Memory B cell (primary cell): Measurements from ENCODE around the gene SLC17A5.
"Not testable (repeated sequence)": the region's sequence is repeated elsewhere in the genome, so short reads cannot be mapped to it uniquely, and the experiment has no call there.

Experiments used
- ATAC-seq: fragments of 150-1000 bp; cut with Tn5 transposase; 2 replicates; pipeline ENCODE4 v1.10.0; 2021; ENCODE audit warnings: low read depth, mild to moderate bottlenecking, moderate library complexity
- DNase-seq, 2 donors: peaks; one replicate each; pipeline ENCODE4 v3.0.0; 2022; ENCODE audit warnings: low spot score in 2 of 2
- H3K27ac Mint-ChIP-seq: one replicate; pipeline ENCODE4 v1.8.0; 2022; ENCODE audit warnings: mild to moderate bottlenecking, moderate library complexity, mixed read lengths
- H3K27me3 Mint-ChIP-seq: one replicate; pipeline ENCODE4 v1.8.0; 2022; ENCODE audit warnings: mixed read lengths
- H3K36me3 Mint-ChIP-seq: one replicate; pipeline ENCODE4 v1.8.0; 2022; ENCODE audit warnings: mild to moderate bottlenecking, mixed read lengths
- H3K4me1 Mint-ChIP-seq: one replicate; pipeline ENCODE4 v1.8.0; 2022; ENCODE audit warnings: mixed read lengths
- H3K4me3 Mint-ChIP-seq: one replicate; pipeline ENCODE4 v1.8.0; 2022; ENCODE audit warnings: mild to moderate bottlenecking, moderate library complexity, mixed read lengths
- H3K9me3 Mint-ChIP-seq: one replicate; pipeline ENCODE4 v1.8.0; 2022; ENCODE audit warnings: mixed read lengths

SLC17A5 gene

DNA sequence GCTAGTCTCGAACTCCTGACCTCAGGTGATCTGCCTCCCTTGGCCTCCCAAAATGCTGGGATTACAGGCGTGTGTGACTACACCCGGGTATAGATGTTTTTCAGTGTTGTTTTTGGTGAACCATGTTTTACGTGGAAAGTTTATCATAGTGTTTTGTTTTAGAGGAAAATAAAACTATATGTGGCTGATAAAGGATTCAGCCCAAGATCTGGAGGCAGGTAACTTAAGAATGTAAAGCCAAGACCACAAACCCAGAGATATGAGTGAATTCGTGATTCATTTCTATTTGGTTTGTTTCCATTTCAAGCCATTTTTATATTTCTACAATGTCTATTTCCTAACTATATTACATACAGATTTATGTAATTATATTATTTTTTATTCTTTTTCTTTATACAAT, 26.1 kb upstream of the SLC17A5 start:
- not testable (repeated sequence) for H3K27ac Mint-ChIP-seq, H3K27me3 Mint-ChIP-seq

DNA sequence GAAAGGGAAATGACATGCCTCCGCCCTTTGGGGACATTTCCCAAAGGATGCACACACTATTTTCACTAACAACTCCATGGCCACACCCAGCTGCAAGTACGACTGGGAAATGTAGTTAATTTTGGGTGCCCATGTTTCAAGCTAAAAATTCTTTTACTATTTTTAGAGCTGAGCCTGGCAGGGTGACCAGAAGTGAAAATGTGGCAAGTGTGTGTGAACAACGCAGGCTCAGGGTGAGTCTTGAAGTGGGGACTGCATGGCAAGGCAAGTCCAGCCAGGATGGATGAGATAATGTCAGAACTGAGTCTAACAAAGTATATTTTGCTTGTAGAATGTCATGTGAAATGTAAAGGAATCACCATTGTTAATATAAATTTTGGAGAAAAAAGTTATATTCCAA, 25.2 kb upstream of the SLC17A5 start:
- Mint-ChIP-seq H3K4me3 (no peak overlapping the region), H3K36me3 (peaks cover 4% of the 10 kb centered on the region), H3K27me3 (peaks cover 9% of the 10 kb centered on the region), H3K4me1 (peaks cover 3% of the 10 kb centered on the region), H3K27ac (no peak overlapping the region), H3K9me3 (peaks cover 7% of the 10 kb centered on the region)
- no peak for ATAC-seq
- no peak for DNase-seq

More for the DNA sequence above, 26.1 kb upstream of the SLC17A5 start:
- not testable (repeated sequence) for H3K4me1 Mint-ChIP-seq, H3K4me3 Mint-ChIP-seq, H3K9me3 Mint-ChIP-seq, ATAC-seq, DNase-seq, H3K36me3 Mint-ChIP-seq

DNA sequence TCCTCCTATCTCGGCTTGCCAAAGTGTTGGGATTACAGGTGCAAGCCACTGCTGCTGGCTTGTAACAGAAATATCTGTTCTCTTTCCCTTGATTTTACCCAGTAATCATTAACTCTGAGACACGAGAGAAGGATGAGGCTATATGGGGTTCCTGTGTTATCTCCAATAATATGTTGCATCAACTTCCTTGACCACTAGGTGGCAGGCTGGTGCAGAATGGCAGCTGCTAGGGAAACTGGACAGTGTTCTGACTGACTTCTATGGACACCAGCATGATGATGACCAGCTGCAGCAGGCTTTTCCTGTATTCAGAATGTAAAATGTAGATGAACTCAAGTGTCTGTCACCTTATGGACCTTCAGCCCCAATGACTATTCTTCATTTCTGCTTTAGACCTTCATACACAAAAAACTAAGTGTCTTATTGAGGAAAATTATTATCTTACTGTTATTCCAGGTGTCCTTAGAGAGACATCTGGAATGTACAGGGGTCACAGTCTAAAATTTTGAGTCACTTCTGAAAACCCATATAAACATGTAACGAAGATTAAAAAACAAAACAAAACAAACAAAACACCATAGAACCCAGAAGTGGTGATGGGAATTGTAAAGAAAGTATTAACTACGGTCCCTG, 21.8 kb upstream of the SLC17A5 start:
- peaks cover 2% of the 10 kb centered on the region for H3K27me3 Mint-ChIP-seq
- H3K4me1 Mint-ChIP-seq, result peaks cover 3% of the 10 kb centered on the region
- no peaks in the 10 kb centered on the region for H3K36me3 Mint-ChIP-seq
- H3K4me3 Mint-ChIP-seq, result no peak overlapping the region
- ATAC-seq (peak; percentile 76), DNase-seq (peak; percentile 66 to 68)
- H3K9me3 Mint-ChIP-seq, result no peaks in the 10 kb centered on the region
- H3K27ac Mint-ChIP-seq, result no peak overlapping the region

DNA sequence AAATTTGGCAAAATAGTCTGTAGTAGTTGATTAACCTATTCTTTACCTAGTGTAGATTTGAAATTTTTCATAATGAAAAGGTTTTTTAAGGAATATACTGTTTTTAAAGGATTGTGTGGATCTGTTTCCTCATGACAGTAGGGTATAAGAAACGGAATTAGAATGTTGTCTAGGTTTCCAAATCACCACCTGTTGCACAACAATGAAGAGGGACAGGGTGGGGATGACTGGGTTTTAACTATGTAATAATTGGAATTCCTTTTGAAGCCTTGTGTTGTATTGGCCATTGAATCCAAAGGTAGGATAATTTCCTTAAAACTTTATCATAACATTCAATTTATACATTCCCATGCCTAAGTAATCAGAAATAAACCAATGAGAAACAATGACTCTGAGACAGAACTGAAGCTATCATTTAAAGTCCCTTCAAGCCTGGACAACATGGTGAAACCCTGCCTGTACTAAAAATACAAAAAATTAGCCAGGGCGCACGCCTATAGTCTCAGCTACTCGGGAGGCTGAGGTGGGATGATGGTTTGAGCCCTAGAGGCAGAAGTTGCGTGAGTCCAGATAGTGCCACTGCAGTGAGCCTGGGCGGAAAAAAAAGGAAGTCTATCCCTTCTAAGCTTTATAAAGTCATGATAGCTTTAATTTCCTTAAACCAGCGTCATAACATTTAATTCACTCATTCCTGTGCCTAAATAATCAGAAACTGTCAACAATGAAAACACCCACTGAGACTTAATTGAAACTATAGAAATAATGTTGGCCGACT, 18.3 kb upstream of the SLC17A5 start:
- Mint-ChIP-seq H3K4me3 (no peak overlapping the region), H3K27me3 (peaks cover 4% of the 10 kb centered on the region), H3K4me1 (peaks cover 3% of the 10 kb centered on the region), H3K27ac (no peak overlapping the region), H3K9me3 (no peaks in the 10 kb centered on the region), H3K36me3 (no peaks in the 10 kb centered on the region)
- DNase-seq, result no peak
- no peak for ATAC-seq

DNA sequence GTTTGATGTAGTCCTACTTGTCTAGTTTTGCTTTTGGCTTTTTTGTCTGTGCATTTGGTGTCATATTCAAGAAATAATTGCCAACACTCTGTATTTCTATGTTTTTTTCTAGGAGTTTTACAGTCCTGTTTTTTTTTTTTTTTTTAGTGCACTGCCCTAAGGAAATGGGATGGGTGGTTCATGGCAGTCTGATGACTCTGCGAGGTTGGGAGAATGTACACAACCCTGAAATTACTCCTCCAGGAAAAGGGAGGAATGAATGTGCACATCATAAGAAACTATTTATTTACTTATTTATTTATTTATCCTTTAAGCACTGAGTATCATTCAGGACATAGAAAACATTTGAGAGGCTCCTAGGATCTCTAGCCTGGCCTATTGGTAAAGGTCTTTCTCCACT, 15.2 kb upstream of the SLC17A5 start:
- Mint-ChIP-seq H3K4me3 (no peak overlapping the region), H3K27ac (no peak overlapping the region), H3K9me3 (no peaks in the 10 kb centered on the region), H3K27me3 (peaks cover 7% of the 10 kb centered on the region), H3K36me3 (no peaks in the 10 kb centered on the region), H3K4me1 (no peaks in the 10 kb centered on the region)
- no peak for ATAC-seq
- DNase-seq, result no peak

DNA sequence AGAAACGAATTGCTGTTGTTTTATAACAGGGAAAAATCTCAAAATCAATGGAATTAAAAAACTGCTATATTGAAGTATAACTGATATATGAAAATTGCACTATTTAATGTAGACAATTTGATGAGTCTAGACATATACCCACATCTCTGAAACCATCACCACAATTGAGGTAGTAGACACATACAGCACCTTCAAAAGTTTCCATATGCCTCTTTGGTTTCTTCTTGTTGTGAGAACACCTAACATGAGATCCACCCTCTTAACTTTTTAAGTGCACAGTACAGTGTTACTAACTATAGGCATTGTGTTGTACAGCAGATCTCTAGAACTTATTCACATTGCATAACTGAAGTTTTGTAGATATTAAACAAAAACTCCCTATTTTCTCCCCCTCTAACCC, 14.0 kb upstream of the SLC17A5 start:
- Mint-ChIP-seq H3K4me3 (no peak overlapping the region), H3K27me3 (peaks cover 10% of the 10 kb centered on the region), H3K4me1 (no peaks in the 10 kb centered on the region), H3K27ac (no peak overlapping the region), H3K36me3 (no peaks in the 10 kb centered on the region), H3K9me3 (no peaks in the 10 kb centered on the region)
- ATAC-seq (no peak), DNase-seq (no peak)

DNA sequence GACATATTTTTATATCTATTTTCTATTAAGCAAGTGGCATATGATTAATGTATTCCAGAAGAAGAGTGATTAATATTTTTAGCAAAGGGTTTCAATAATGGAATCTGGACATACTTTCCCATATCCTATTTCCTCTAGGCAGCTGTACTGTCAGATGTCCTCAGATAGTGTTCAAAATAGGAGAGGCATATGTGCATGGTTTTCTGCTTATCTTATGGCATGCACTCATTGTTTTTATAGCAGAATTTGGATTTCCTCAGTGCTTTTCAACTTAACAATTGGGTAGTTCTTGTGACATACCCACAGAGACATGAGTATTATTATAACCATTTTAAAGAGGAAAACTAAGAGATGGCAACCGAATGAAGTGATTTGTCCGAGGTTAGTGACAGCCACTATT, 12.6 kb upstream of the SLC17A5 start:
- H3K27me3 Mint-ChIP-seq, result peaks cover 10% of the 10 kb centered on the region
- no peak for ATAC-seq

DNA sequence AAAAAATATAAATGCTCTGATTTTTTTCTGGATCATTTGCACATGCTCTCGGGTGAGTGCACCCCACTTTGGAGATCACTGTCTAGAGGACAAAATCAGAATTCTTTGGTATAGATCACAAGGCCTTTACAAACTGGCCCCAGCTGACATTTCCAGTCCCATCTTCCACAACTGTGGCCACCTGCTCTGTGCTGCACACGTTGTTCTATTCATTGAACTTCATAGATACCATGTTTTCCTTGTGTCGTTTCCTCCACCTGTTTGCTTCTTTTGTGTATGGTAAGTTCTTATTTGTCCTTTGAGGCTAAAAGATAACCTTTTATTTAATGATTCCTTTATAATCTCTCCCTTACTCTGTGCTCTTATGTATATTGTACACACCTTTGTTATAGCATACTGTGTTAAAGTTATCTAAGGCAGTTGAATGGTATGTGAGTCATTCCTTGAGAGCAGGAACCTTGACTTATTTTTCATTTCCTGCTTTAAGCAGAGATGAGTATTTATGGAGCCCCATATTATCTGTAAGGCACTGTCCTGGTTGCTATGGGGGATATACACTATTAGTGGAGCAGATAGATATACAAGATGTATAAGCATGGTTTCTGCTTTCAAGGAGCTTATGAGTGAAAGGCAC, 12.0 kb upstream of the SLC17A5 start:
- ATAC-seq (no peak), DNase-seq (no peak)
- Mint-ChIP-seq H3K36me3 (no peaks in the 10 kb centered on the region), H3K4me1 (no peaks in the 10 kb centered on the region), H3K27me3 (peaks cover 10% of the 10 kb centered on the region), H3K4me3 (no peak overlapping the region), H3K9me3 (no peaks in the 10 kb centered on the region), H3K27ac (no peak overlapping the region)

More for the DNA sequence above, 12.6 kb upstream of the SLC17A5 start:
- no peaks in the 10 kb centered on the region for H3K9me3 Mint-ChIP-seq
- H3K4me3 Mint-ChIP-seq, result no peak overlapping the region
- DNase-seq, result no peak
- no peak overlapping the region for H3K27ac Mint-ChIP-seq
- H3K4me1 Mint-ChIP-seq, result no peaks in the 10 kb centered on the region
- no peaks in the 10 kb centered on the region for H3K36me3 Mint-ChIP-seq

DNA sequence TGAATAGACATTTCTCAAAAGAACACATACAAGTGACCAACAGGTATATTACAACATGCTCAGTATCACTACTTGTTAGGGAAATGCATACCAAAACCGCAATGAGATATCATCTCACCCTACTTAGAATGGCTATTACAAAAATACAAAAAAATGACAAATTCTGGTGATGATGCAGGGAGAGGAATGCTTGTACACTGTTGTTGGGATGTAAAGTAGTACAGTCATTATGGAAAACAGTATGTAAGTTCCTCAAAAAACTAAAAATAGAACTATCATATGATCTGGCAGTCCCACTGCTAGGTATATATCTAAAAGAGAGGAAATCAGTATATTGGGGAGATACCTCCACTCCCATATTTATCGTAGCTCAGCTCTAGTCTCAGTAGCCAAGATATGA, 10.9 kb upstream of the SLC17A5 start:
- H3K27me3 Mint-ChIP-seq, result peaks cover 7% of the 10 kb centered on the region
- no peaks in the 10 kb centered on the region for H3K36me3 Mint-ChIP-seq
- ATAC-seq (no peak), DNase-seq (no peak)
- H3K4me1 Mint-ChIP-seq, result no peaks in the 10 kb centered on the region
- H3K9me3 Mint-ChIP-seq, result no peaks in the 10 kb centered on the region
- no peak overlapping the region for H3K27ac Mint-ChIP-seq
- no peak overlapping the region for H3K4me3 Mint-ChIP-seq

DNA sequence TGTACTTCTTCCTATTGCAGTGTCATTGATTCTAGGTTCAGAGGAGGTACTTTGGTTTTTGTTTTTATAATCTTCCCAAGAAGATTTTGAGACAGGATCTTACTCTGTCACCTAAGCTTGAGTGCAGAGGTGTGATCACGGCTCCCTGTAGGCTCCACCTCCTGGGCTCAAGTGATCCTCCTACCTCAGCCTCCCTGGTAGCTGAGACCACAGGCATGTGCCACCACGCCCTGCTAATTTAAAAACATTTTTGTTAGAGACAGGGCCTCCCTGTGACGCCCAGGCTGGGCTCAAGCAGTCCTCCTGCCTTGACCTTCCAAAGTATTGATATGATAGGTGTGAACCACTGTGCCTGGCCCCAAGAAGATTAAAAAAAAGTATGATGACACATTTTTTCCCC, 3.4 kb upstream of the SLC17A5 start:
- ATAC-seq (no peak), DNase-seq (no peak)
- Mint-ChIP-seq H3K27ac (no peak overlapping the region), H3K4me3 (no peak overlapping the region), H3K9me3 (no peaks in the 10 kb centered on the region), H3K27me3 (no peaks in the 10 kb centered on the region), H3K4me1 (peaks cover 13% of the 10 kb centered on the region), H3K36me3 (no peaks in the 10 kb centered on the region)

DNA sequence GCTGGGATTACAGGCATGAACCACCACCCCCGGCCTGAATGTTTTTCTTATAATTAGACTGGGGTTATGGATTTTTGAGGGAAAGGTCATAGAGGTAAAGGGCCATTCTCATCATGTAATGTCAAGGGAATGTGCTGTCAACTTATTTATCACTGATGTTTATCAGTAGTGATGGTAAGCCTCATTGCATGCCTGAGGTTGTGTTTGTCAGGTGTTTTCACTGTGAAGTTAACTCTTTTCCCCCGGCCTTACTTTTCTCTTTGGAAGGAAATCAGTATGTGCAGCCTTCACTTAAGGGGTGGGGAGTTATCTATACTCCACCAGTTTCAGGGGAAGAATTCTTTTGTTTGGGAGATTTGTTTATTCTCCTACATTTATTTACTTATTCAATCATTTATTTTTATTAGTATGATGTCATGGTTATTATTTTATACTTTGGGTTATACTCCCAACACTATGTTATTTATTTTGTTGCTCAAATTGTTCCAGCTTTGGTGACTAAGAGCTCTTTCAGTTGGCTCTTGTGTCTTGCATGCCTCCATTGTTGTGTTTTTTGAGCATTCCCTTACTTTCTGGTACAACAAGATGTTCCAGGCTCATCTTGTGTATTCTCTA, 2.8 kb upstream of the SLC17A5 start:
- Mint-ChIP-seq H3K9me3 (no peaks in the 10 kb centered on the region), H3K4me3 (no peak overlapping the region), H3K27ac (no peak overlapping the region), H3K4me1 (peaks cover 15% of the 10 kb centered on the region), H3K27me3 (no peaks in the 10 kb centered on the region), H3K36me3 (no peaks in the 10 kb centered on the region)
- ATAC-seq, result no peak
- no peak for DNase-seq

DNA sequence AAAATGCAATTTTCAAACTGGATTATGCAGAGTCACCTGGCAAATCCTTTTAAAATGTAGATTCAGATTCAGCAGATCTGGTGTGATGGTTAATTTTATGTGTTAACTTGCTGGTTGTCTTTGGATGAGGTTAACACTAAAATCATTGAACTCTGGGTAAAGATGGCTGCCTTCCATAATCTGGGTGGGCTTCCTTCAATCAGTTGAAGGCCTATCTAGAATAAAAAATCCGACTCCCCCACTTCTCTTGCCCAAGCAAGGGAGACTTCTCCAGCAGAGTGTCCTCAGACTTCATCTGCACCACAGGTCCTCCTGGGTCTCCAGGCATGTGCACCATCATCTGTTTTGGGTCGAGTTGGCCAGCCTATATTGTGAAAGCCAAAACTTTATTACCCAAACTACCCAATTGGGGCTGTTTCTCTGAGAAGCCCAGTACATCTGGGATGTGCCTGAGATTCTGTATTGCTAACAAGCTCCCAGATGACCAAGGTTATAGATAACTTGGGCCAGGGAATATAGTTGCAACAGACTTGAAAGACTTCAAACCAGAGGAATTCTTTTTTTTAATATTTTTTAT, 1.6 kb upstream of the SLC17A5 start:
- Mint-ChIP-seq H3K36me3 (peaks cover 2% of the 10 kb centered on the region), H3K27ac (peak overlapping the region; percentile 92), H3K27me3 (no peaks in the 10 kb centered on the region), H3K9me3 (no peaks in the 10 kb centered on the region), H3K4me3 (peak overlapping the region; percentile 34), H3K4me1 (peaks cover 15% of the 10 kb centered on the region)
- DNase-seq, result no peak
- no peak for ATAC-seq

DNA sequence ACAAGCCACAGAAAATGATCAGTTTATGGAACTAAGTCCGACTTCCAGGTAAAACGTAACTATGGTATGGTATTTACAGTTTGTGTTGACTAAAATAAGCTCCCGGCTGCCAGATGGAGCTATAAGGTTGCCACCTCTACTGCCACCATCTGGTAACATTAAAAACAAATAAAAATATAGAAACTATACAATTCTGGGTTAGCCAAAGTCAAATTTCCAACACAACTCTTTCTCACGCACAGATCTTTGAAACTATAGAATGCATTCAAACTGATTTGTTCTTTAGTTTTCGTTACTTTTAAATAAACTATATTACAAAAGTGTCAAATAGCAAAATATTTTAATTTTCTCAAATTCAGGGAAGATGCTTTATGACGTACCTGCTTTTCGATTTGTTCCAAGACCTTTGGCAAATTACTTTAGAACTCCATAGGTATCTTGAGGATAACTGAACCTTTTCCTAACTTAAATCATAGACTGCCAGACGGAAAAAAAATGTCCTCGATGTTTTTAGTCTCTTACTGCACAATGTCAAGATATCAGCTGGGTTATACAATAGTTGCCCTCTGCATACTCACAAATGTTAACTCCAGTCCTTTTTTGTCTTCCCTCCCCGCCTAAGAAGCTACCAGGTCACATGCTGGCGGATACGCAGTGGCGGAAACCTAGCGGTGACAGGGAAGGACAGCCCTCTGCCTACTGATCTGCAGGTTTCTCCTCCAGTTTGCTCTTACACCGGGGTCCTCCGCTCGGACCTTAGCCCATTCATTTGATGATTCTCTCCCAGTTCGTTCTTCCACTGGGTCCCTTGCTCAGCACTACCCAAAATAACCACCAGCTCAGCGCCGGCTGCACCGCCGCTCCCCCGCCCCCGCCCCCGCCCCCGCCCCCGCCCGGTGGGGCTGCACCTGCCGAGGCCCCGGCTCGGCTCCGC, 888 bp downstream of the SLC17A5 start:
- Mint-ChIP-seq H3K27me3 (no peaks in the 10 kb centered on the region), H3K4me3 (peak overlapping the region; percentile 96), H3K27ac (peak overlapping the region; percentile 92), H3K9me3 (no peaks in the 10 kb centered on the region), H3K36me3 (peaks cover 8% of the 10 kb centered on the region), H3K4me1 (peaks cover 15% of the 10 kb centered on the region)
- ATAC-seq (peak; percentile 56), DNase-seq (peak; percentile 42 to 52)
